Myocyte (in vitro differentiated cells): Measurements from ENCODE around the gene LRRK2. TPM values are rescaled to one million over a fixed set of nuclear protein-coding genes. Genes with fewer than 3 reads are reported as not detected.
"Not testable (repeated sequence)": the region's sequence is repeated elsewhere in the genome, so short reads cannot be mapped to it uniquely, and the experiment has no call there.

ENCODE experiments used
- DNase-seq: peaks from one replicate; pipeline ENCODE4 v3.0.0-alpha.2; 2012; ENCODE audit warnings: low read depth
- total RNA-seq: library from RNA; depleted of rRNA; stranded (reverse); fragments of >200 nt; gene quantifications from 2 replicates; pipeline ENCODE4 v1.2.3, GENCODE V29; 2014

Gene LRRK2
- total RNA-seq, 1 donor from 2014 or later, result 3.7 TPM

DNA sequence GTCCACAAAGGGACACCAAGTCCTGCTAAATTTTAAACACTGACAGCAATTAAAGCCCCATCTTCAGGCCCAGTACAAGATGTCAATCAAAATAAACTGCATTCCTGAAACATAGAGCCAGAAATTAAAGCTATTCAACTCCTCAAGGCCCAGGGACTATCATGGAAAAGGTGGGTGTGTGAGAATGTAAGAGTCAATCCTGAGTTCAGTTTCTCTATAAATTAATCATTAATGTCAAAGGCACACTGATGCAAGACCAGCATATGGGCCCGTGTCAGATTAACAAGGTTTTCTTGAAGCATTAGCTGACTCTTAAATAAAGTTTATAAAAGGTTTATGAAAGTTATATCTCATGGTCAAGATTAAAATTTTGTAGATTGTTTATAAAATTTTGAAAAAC is 13.6 kb upstream of the LRRK2 start:
- DNase-seq, result not testable (repeated sequence)

DNA sequence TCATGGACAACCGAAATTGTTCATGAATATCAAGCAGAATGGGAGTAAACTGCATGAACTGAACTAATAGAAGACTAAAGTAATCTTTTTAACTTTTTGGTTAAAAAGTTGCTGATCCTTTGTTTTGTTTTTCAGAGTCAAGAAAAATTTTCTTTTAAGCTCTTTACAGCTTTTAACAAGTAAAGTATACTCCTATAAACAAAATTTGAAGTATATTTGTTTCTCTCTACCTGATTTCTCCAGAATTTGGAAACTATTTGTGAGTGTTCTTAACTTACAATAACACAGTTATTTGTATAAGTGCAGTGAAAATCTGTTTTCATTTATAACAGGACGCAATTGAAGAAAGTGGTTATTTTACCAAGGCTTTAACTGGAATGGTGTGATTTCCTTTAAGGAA is 12.2 kb upstream of the LRRK2 start:
- DNase-seq, result no peak

DNA sequence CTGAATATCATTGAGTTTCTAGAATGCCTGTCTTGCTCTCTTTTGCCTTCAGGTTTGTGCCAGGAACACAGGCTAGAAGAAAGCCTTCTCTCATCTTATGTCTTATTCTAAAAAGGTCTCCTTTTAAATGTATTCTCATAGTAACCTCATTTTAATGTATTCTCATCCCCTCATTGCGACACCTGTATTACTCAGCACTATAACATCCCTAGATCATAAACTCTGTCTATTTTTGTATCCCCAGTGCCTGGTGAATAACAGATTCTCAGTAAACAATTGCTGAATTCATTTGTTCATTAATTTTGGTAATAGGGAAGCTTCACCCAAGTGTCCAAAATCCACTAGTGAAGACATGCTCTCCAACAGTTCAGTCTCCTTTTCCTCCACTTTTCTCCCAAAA is 8.8 kb upstream of the LRRK2 start:
- DNase-seq, result no peak

DNA sequence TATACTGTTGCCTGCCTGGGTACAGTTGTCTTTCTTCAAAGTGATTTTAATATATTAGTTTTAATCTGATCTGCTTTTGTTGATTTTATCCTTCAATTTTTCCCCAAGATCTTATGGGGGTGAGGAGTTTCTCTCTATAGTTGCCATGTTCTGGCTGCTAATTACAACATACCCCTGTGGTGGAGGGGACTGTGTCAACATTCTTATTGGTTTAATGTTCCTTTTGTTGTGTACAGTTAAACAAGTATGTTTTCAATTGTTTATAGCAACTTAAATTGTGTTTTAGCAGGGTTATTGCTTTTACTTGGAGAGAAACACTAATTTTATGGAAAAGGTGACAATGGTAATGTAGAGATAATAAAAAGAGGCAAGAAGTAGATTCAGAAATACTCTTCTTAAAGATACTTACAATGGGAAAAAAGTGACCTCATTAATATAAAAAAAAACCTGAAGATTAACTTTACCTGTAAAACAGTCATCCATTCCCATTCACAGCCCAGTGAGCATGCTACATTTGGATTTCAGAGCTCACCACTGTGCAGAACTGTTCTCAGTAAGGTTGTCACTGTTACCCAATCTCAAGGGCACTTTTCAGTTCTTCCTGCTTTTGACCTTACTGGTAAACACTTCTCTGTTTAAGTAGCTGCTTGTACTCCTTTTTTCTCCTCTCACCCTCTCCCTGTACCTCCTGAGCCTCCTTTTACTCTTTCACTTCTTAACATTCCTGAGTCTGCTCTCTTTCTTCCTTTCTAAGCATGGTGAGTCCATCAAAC is 8.1 kb upstream of the LRRK2 start:
- DNase-seq, result no peak

DNA sequence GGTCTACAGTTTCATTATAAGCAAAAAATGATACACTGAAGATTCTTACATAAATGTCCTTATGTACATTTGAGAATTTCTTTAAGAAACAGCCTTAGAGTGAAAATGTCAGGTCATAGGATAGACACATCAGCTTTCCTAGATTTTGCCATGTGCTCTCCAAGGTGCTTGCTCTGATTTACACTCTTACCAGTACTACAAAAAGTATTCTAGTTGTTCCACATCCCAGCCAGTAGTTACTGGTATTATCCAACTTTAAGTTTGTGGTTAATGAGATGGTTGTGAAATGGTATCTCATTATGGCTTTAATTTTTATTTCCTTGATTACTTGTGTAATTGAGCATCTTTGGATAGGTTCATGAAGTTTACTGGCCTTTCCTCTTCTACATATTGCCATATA is 5.0 kb upstream of the LRRK2 start:
- no peak for DNase-seq

DNA sequence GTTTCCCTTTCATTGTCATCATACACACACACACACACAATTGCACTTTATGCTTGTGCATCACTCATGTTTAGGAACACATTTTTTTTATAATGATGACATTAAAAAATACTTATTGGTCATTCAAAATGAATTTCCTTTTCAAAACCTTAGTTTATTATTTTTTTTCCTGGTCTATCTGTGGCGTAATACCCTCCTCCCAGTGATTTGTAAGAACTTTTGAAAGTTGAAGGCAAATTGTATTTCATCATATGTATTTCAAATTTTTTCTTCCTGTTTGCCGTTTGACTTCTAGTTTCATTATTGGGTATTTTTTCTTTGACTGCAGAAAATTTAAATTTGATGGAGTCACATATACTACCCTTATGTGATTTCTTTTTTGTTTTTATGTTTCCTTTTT is 2.5 kb upstream of the LRRK2 start:
- DNase-seq, result no peak

DNA sequence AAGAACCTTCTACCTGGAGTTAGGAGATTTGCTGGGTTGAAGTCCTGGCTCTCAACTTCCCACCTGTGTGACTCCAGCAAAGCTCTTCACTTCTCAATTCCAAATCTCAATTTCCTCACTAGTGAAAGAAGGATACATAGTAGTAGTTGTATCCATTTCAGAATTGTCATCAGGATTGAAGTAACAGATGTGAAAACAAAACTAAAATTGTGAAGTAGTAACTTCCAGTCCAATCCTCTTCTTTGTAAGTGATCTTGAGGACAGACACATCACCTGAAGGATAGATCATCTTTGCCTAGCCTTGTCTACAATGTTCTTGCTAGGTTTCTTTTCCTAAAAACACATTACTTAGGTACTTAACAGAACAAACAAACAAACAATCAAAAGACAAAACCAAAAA is 1.2 kb upstream of the LRRK2 start:
- no peak for DNase-seq

DNA sequence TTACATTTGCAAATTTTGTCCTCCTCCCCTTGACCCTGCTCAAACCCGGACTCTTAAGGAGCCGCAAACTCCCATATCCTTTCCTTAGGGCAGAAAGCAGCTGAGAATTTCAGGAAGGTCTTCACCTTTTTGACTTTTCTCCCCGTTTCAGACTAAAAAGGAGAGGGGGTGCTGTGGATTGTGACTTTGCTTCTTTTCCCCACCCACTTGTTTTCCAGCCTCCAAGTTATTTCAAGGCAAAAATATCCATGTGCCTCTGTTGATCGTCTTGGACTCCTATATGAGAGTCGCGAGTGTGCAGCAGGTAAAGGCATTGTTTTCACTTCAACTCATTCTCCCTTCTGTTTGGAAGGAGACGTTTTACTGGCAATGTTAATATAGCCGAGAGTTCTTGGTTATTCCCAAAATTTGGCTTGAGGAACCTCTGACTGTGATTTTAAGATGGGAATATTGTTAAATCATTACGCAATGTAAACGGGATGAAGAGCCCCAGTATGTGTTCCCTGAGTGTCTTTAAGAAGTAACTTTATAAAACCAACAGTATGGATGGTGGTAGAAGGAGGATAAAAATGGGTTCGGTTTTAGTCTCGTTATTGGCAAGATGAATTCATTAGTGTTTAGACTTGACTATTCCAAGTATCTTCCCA is 663 bp downstream of the LRRK2 start:
- no peak for DNase-seq

DNA sequence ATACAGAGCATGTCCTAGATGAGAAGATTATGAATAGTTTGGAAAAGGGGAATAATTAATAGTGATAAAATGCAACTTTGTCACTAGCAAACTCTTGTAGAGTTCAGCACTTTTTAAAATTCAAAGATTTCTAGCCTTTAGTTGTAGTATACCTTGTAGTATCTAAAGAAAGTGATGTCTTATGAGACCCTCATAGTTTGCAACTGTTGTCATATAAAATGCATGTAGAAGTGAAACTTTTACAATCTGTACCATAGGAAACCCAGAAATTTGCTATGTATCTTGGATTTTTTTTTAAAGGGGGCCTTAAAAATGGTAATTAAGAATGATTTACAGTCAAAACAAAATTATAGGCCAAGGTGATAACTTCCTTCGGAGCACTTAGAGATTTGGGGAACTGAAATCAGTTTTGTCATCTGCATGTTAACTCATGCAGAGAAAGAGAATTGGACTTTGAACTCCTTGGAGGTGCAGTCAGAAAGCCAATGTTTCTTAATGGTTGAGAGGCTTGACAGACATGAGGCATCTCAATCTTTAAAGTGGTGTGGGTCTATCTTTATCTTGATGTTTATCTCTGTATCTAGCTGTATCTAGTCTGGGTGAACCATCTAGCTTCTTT is 1.3 kb downstream of the LRRK2 start:
- no peak for DNase-seq

DNA sequence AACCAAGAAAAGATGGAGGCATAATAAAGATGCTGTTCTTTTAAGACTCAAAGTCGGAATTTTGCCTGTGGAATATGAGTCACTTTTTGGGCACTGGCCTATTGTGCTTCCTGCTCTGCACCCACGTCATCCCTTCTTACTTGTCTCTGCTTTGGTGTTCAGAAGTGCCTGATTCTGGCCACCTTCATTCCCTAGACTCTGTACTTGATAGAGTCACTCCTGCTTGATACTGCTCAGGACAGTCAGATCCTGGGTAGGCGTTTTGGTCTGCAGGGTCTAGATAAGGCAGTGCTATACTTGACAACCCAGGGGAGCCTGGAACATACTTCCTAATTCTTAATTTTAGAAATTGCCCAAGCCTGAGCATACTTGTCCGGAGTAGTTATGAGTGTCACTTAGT is 1.9 kb downstream of the LRRK2 start:
- DNase-seq, result peak; percentile 28

DNA sequence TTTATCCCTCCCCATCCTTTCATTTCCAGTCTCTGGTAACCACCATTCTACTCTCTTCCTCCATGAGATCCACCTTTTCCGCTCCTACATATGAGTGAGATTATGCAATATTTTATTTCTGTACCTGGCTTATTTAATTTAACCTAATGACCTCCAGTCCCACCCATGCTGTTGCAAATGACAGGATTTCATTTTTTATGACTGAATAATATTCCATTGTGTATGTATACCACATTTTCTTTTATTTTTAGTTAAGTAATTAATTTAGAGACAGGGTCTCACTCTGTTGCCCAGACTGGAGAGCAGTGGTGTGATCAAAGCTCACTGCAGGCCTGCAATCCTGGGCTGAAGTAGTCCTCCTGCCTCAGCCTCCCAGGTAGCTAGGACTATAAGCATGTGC is 2.6 kb downstream of the LRRK2 start:
- no peak for DNase-seq

DNA sequence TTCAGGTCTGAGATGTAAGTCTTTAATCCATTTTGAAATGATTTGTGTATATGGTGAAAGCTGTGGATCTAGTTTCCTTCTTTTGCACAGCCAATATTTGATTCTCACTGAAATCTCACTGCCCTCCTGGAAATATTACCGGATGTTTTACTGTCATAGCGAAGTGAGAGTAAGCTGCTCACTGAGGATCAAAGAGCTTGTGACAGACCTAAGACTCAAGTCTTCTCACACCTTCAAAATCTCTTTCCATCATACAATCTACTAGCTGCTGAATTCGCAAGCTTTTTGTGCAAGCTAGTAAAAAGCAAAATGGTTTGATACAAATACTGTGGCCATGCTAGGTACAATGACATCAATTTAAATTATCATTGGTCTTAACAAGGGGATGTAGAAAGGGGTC is 3.9 kb downstream of the LRRK2 start:
- DNase-seq, result no peak

DNA sequence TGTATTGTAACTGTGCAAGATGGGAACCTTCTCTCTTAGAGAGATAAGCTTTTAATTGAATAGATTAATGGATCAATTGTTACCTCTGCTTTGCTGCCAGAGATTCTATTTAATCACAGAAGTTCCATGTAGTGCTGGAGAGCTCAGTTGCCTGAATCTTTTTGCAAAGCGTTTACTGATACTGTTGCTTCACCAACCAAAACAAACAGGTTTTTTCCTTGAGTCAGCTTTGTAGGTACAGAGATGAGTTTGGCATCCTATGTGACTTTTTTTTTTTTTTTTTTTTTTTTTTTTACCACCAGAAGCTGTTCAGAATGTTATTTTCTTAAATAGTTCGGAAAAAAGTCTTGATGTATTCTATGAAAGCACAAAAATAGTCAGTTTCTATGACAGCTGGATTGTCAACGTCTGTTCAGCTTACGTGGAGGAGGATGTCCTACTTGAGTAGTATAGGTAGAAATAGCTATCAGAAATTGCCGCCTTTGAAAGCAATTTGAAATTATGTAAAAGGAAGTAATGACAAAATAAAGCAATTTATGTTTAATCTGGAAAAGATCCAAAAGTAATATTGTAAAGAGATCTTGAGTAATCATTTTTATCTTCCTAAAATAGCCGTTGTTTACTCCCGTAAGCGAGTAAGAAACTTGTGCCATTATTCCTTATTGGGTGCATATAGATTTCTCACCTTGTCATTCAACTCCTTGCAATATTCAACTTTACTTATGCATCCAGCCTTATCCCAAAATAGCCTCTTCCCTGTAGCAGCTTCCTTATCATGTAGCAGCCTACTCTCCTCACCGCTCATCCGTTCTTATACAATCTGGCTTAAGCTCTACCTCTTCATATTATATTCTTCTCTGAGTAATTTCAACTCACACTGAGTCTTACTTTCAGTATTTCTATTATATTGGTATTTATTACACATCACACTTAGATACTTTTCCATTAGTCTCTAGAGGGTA is 5.2 kb downstream of the LRRK2 start:
- DNase-seq, result no peak

DNA sequence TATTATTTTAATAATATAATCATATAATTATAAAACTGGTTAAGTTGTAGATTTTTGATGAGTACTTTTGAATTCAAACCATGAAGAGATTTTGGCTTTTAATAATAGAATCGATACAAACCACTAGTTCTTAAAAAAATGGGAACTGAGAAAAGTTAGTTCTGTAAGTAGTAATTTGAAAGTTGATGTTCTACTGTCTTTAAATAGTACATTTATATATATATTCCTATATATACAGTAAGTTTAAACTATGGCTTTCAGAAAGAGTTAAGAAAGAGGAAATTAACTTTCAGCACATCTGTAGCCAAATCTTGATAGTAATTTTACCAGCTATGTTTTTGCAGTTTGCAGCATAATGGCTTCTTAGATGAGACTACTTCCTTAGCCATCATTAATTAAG is 7.8 kb downstream of the LRRK2 start:
- DNase-seq, result no peak

DNA sequence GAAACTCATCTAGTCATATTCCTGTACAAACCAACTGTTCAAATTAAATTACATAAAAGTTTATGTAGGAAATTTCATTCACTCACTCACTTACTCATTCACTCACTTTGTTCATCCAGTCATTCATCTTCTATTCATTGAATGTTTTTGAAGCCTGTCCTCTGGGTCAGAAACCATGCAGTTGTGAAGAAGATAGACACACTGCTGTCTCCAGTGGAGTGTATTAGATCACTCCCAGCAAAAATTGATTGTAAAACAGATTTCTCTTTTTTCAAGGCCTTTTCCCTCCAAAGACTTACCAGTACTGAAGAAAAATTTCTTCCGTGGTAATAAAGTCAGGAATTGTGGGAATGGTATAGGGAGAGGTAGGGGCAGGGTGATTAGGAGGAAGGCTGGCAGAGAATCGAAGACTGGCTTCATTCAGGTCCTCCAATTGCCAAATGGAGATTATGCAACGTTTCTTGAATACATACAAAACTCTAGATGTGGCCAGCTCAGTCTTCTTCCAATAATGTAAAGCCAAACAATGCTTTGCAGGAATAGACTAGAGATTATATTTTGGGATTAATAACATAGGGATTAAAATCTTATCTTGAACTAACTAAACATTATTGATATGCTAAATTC is 9.1 kb downstream of the LRRK2 start:
- DNase-seq, result no peak

DNA sequence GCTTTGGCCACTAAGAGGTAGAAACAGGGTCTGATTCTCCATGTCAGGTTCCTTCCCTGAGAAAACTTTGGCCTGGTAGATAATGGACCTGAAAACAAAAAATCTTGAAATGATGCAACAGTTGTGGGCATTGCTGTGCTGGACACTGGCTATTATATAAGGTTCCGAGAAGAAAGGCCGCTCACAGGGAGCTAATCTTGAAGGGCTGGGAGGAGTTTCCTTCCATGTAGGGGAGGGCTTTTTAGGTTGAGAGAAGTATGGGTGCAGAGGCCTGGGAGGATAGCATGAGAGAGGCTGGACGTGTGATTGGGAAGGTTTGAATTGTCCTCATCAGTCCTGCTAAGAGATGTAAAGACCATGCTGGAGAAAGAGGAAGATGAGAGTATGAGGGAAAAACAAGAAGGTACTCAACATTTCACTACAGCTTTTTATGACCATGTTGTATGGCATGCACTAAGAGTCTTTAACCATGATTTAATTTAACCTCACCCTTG is 11.6 kb downstream of the LRRK2 start:
- DNase-seq, result no peak

DNA sequence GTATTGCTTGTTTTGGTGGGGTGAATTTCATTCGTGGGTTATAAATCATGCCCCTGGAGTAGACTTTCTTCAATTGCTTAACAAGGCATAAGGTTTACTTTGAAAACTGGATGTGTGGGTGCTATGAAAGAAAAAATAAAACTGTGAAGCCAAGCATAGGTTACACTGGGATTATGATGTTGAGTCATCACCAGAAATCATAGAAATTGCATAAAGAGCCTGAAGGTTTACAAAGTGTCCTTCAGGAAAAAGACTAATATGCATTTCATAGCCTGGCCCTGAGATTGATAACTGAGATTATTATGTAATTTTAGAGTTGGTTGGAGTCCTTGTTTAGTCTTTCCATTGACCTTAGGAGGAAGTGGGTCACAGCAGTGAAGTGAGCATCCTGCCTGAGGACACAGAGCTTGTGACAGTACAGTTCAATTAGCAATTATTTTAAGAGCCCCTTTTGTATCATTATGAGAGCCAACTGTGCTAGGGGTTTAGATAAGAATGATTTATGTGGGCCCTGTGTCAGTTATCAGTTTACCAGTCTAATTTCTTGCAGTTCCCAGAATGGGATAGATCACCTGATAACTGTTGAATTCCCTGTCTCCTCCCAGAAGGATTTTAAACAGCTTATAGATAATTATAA is 13.6 kb downstream of the LRRK2 start:
- DNase-seq, result no peak

DNA sequence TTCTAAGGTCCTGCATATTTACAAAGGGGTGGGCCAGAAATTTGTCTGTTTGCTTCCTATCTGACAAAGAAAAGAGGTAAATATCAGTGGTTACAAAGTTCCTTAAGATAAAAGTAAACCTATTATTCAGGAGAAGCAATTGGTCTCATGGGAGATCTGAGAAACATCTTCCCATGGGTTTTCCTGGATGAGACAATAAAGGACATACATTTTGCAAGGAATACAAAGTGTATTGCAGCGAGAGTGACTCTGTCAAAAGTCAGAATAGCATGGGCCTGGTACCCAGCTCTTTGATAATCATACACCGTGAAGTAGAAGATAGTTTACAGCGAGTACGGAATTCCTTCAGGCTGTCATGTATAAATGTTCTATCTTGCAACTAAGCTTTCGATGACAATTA is 14.2 kb downstream of the LRRK2 start:
- no peak for DNase-seq

DNA sequence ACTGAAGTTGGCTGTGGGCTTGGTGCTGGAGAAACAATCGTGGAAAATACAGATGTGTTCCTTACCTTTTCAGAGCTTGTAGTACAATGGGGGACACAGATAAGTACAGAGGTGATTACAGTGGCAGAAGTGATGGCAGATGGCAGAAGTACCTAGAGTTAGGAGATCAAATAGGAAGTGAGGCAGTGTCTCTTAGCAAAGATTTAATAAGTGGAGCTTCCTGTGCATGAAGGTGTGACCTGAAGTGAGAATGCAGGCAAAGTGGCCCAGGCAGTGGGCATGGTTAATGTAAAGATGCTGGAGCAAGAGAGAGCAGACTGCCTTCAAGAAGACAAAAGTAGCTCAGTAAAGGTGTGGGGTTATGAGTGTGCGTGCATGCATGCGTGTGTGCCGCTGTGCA is 16.0 kb downstream of the LRRK2 start:
- no peak for DNase-seq

DNA sequence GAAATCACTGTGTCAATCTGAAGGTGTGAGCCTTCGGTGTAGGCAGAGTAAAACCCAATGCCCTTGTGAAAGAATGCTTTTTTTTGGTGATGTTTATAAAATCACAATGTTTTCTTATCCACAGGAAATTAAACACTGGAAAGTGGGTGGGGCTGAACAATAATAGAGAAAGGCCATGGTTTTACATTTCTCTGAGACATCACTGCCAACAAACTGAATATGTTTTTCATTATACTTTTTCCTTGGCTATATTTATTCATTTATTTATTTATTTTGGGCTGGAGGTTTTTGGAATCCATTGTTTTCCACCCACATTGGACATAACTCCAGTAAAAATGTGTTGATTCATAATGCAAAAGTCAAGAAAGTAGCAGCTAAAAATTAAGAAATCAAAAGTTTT is 16.9 kb downstream of the LRRK2 start:
- DNase-seq, result no peak
